Panc1 (cell line): ENCODE measurements around the gene MYBPC3.

Experiments
- POLR2AphosphoS5 ChIP-seq: IDR thresholded peaks from 2 replicates; pipeline ENCODE4 v1.6.1; 2012; ENCODE audit warnings: mild to moderate bottlenecking, low read depth, low read length, moderate library complexity
- SIN3A ChIP-seq: IDR thresholded peaks from 2 replicates; pipeline ENCODE4 v1.6.1; 2012; ENCODE audit warnings: low read depth, mild to moderate bottlenecking, low read length, moderate library complexity, borderline replicate concordance; ENCODE audit not compliant: insufficient read depth
- TCF7L2 ChIP-seq: IDR thresholded peaks from 2 replicates; pipeline ENCODE4 v1.6.1; 2011; ENCODE audit warnings: mild to moderate bottlenecking, low read depth, low read length, inconsistent platforms
- TF ChIP-seq, protein P1 (sequence below): fragments of 450-650 bp; IDR thresholded peaks from 2 replicates; pipeline ENCODE4 v1.5.1; 2017; ENCODE audit warnings: mild to moderate bottlenecking
- TF ChIP-seq, protein P2 (sequence below), 2 experiments: IDR thresholded peaks; 2 replicates each; pipeline ENCODE4 v1.6.1; 2011 to 2012; ENCODE audit warnings: low read depth in 2 of 2, control low read depth in 1 of 2, low read length in 1 of 2, mild to moderate bottlenecking in 1 of 2, moderate library complexity in 1 of 2; ENCODE audit not compliant: insufficient read depth in 1 of 2

DNA sequence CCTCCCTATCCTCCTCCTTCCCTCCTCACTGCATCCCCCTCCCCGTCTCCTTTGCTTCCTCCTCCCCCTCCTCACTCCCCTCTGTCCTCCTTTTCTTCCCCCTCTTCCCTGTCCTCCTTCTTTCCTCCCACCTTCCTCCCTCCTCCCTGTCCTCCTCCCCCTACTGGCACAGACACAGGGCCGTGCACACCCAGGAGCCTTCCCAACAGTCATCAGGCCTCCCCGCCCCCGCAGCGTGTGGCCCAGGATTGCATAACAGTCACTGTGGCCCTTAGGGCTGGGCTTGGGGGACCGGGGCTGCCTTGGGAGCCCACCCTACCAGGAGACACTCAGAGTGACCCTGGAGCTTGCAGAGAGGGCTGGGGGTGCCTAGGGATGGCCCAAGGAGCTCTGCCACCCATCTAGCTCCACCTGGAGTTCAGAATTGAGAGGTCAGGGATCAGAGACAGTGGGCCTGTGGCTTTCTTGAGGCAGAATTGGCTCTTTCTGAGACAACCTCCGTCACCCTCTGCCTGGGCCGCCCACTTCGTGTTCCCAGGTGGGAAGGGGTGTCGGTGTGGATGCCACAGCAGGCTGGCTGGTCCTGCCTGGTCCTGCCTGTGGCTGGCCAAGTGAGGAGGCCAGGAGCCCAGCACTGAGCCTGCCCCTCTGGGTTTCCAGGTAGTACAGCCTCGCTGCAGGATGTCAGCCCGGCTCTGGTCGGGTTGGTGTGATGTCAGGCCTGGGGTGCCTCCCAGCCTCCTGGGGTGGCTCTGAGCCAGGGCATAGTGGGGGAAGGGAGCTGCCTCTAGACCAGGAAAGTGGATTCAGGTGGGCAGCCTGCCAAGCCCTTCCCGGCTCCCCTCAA, 24.2 kb upstream of the MYBPC3 start:
- TF ChIP-seq, protein P1, sequence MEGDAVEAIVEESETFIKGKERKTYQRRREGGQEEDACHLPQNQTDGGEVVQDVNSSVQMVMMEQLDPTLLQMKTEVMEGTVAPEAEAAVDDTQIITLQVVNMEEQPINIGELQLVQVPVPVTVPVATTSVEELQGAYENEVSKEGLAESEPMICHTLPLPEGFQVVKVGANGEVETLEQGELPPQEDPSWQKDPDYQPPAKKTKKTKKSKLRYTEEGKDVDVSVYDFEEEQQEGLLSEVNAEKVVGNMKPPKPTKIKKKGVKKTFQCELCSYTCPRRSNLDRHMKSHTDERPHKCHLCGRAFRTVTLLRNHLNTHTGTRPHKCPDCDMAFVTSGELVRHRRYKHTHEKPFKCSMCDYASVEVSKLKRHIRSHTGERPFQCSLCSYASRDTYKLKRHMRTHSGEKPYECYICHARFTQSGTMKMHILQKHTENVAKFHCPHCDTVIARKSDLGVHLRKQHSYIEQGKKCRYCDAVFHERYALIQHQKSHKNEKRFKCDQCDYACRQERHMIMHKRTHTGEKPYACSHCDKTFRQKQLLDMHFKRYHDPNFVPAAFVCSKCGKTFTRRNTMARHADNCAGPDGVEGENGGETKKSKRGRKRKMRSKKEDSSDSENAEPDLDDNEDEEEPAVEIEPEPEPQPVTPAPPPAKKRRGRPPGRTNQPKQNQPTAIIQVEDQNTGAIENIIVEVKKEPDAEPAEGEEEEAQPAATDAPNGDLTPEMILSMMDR: no peak
- TF ChIP-seq, protein P2, sequence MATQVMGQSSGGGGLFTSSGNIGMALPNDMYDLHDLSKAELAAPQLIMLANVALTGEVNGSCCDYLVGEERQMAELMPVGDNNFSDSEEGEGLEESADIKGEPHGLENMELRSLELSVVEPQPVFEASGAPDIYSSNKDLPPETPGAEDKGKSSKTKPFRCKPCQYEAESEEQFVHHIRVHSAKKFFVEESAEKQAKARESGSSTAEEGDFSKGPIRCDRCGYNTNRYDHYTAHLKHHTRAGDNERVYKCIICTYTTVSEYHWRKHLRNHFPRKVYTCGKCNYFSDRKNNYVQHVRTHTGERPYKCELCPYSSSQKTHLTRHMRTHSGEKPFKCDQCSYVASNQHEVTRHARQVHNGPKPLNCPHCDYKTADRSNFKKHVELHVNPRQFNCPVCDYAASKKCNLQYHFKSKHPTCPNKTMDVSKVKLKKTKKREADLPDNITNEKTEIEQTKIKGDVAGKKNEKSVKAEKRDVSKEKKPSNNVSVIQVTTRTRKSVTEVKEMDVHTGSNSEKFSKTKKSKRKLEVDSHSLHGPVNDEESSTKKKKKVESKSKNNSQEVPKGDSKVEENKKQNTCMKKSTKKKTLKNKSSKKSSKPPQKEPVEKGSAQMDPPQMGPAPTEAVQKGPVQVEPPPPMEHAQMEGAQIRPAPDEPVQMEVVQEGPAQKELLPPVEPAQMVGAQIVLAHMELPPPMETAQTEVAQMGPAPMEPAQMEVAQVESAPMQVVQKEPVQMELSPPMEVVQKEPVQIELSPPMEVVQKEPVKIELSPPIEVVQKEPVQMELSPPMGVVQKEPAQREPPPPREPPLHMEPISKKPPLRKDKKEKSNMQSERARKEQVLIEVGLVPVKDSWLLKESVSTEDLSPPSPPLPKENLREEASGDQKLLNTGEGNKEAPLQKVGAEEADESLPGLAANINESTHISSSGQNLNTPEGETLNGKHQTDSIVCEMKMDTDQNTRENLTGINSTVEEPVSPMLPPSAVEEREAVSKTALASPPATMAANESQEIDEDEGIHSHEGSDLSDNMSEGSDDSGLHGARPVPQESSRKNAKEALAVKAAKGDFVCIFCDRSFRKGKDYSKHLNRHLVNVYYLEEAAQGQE (IDR thresholded peaks at IDR 0.05; ENCODE audit: insufficient read depth in 1 of 2, low read depth in 2 of 2, low read length in 1 of 2): no peak
- TF ChIP-seq POLR2AphosphoS5: no peak
- no peak for TF ChIP-seq SIN3A
- TF ChIP-seq TCF7L2: no peak
